ENCODE results near the gene PACRG. TPM values are rescaled to one million over a fixed set of nuclear protein-coding genes. Genes with fewer than 3 reads are reported as not detected.

The PACRG gene
- total and polyA plus RNA-seq, 2 of the 13 experiments (the other 11 are each of a cell fraction or from before 2014, with no cell fraction given): 0.13 TPM; not detected in 1

DNA sequence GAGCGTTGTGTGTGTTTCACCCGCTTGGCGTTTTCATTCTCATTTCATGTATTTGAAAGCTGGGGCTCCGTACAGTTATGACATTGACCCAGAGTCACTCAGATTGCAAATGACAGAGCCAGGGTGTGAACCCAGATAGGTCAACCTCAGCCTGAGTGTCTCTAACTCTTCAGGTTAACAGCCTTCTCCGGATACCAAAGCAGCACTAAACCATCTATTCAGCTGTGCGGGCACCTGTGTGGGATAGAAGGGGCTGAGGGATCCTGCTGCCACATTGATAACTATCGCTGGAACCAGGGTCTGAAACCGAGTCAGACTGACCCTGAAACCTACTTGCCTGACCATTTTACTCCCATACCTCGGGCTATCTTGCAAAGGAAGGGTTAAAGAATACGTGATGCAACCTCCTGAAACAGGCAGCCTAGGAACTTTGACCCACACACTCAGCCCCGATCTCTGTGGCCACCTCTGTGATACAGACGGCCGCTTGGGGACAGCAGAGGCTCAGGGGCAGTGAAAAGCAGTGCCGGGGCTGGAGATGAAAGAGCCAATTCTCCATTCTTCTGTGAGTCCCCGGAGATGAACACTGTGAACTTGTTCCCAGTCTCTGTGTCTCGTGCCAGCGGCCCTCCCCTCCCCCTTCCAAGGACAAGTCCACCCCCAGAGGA, 453.2 kb downstream of the PACRG start (continued):
- TF ChIP-seq ZNF574 (CRISPR knock-in tag; IDR thresholded peaks at IDR 0.05) (peak; percentile 83), ZMYM2 (CRISPR knock-in tag; IDR thresholded peaks at IDR 0.05) (peak; percentile 82; the same call in 1 of the 2 replicates), IRX3 (CRISPR knock-in tag; IDR thresholded peaks at IDR 0.05; ENCODE audit: borderline replicate concordance, low read depth) (no peak), ZXDC (CRISPR knock-in tag; IDR thresholded peaks at IDR 0.05) (no peak), AHR (CRISPR knock-in tag; IDR thresholded peaks at IDR 0.05) (peak; percentile 46; the same call in 1 of the 2 replicates), ZNF549 (CRISPR knock-in tag; IDR thresholded peaks at IDR 0.05) (no peak), POLR2AphosphoS2 (IDR thresholded peaks at IDR 0.05; ENCODE audit: low read depth, low read length) (no peak), HOXD1 (CRISPR knock-in tag; IDR thresholded peaks at IDR 0.05) (peak; percentile 74), PRMT3 (CRISPR knock-in tag; IDR thresholded peaks at IDR 0.05; ENCODE audit: borderline replicate concordance, low read depth) (no peak), ZNF251 (CRISPR knock-in tag; IDR thresholded peaks at IDR 0.05) (no peak), AFF4 (CRISPR knock-in tag; IDR thresholded peaks at IDR 0.05) (no peak), CEBPG (CRISPR knock-in tag; IDR thresholded peaks at IDR 0.05) (peak; percentile 100), ZNF10 (CRISPR knock-in tag; IDR thresholded peaks at IDR 0.05; ENCODE audit: borderline replicate concordance, low read depth) (no peak), ZNF563 (CRISPR knock-in tag; IDR thresholded peaks at IDR 0.05) (0 out of 2 replicates have a peak, but pooled peaks have one; percentile 61), THAP9 (CRISPR knock-in tag; IDR thresholded peaks at IDR 0.05; ENCODE audit: borderline replicate concordance) (peak; percentile 47; the same call in 1 of the 2 replicates)
- TF ChIP-seq, protein P1, sequence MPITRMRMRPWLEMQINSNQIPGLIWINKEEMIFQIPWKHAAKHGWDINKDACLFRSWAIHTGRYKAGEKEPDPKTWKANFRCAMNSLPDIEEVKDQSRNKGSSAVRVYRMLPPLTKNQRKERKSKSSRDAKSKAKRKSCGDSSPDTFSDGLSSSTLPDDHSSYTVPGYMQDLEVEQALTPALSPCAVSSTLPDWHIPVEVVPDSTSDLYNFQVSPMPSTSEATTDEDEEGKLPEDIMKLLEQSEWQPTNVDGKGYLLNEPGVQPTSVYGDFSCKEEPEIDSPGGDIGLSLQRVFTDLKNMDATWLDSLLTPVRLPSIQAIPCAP (CRISPR knock-in tag; IDR thresholded peaks at IDR 0.05; ENCODE audit: low read depth): no peak
